Loucy (cell line): ENCODE data around the gene DPF3.

ENCODE experiments used
- H2AFZ ChIP-seq: fragments of 200-600 bp; sonication (generic); 2 replicates; pipeline ENCODE4 v1.6.0; 2016; ENCODE audit warnings: antibody characterized with exemption, mild to moderate bottlenecking, low read length, moderate library complexity
- H3F3A ChIP-seq: fragments of 200-600 bp; 2 replicates; pipeline ENCODE4 v1.6.0; 2016; ENCODE audit warnings: antibody characterized with exemption, low read depth, mild to moderate bottlenecking
- H3K27me3 ChIP-seq: fragments of 200-600 bp; sonication (generic); 2 replicates; pipeline ENCODE4 v1.6.1; 2014; ENCODE audit warnings: low read length, mild to moderate bottlenecking; ENCODE audit not compliant: insufficient read depth, poor library complexity, severe bottlenecking
- H3K36me3 ChIP-seq: fragments of 200-600 bp; sonication (generic); 2 replicates; pipeline ENCODE4 v1.6.1; 2016; ENCODE audit warnings: low read length; ENCODE audit not compliant: insufficient read depth
- H3K4me1 ChIP-seq: fragments of 200-600 bp; sonication (generic); 2 replicates; pipeline ENCODE4 v1.5.1; 2014; ENCODE audit warnings: low read length, mild to moderate bottlenecking; ENCODE audit not compliant: insufficient read depth, poor library complexity, severe bottlenecking
- H3K4me2 ChIP-seq: fragments of 200-600 bp; sonication (generic); 2 replicates; pipeline ENCODE4 v1.6.0; 2014; ENCODE audit warnings: antibody characterized with exemption, low read length, low read depth, mild to moderate bottlenecking; ENCODE audit not compliant: poor library complexity, severe bottlenecking
- H3K4me3 ChIP-seq: fragments of 200-600 bp; sonication (generic); 2 replicates; pipeline ENCODE4 v1.5.1; 2014; ENCODE audit warnings: low read length, mild to moderate bottlenecking, mixed read lengths; ENCODE audit not compliant: poor library complexity, severe bottlenecking
- H3K79me2 ChIP-seq: fragments of 200-600 bp; sonication (generic); 2 replicates; pipeline ENCODE4 v1.6.1; 2014; ENCODE audit warnings: low read length; ENCODE audit not compliant: insufficient read depth
- H3K9ac ChIP-seq: fragments of 200-600 bp; sonication (generic); 2 replicates; pipeline ENCODE4 v1.6.0; 2014; ENCODE audit warnings: mild to moderate bottlenecking, low read depth, low read length, moderate library complexity; ENCODE audit not compliant: poor library complexity, severe bottlenecking
- H3K9me2 ChIP-seq: fragments of 200-600 bp; sonication (generic); replicated peaks from 2 replicates; pipeline ENCODE4 v1.6.1; 2016; ENCODE audit warnings: low read depth, low read length, mixed read lengths
- H3K9me3 ChIP-seq: fragments of 200-600 bp; sonication (generic); 2 replicates; pipeline ENCODE4 v1.6.1; 2014; ENCODE audit warnings: mild to moderate bottlenecking, antibody characterized with exemption, low read length, low read depth; ENCODE audit not compliant: insufficient read depth
- H4K20me1 ChIP-seq: fragments of 200-600 bp; sonication (generic); 2 replicates; pipeline ENCODE4 v1.6.0; 2014; ENCODE audit warnings: antibody characterized with exemption, low read length, mild to moderate bottlenecking; ENCODE audit not compliant: insufficient read depth, poor library complexity, severe bottlenecking
- CTCF ChIP-seq: fragments of 200-600 bp; sonication (generic); conservative IDR thresholded peaks from 2 replicates; pipeline ENCODE4 v1.5.1; 2014; ENCODE audit warnings: mild to moderate bottlenecking, antibody characterized with exemption, low read length
- EZH2phosphoT487 ChIP-seq: fragments of 200-600 bp; IDR thresholded peaks from 2 replicates; pipeline ENCODE4 v1.6.1; 2018; ENCODE audit warnings: antibody characterized with exemption, mild to moderate bottlenecking, moderate library complexity, borderline replicate concordance

Gene DPF3

GRCh38 chr14:72926292-72927028, 32.6 kb upstream of the DPF3 start, which contains the start of gene DCAF4:
Gene DCAF4 (plus strand): TSS chr14:72926464. CDS start chr14:72937979, 11,515 bp downstream.
- TF ChIP-seq CTCF (no peak), EZH2phosphoT487 (no peak)
- peak within 1 kb of the TSS; percentile 95 for H3K4me3 ChIP-seq
- H3K27me3 ChIP-seq, result no peaks in the 10 kb centered on the region
- H3K4me2 ChIP-seq, result peak within 1 kb of the TSS; percentile 90
- no peaks in the 10 kb centered on the region for H3F3A ChIP-seq
- no peaks in the 10 kb centered on the region for H3K79me2 ChIP-seq
- H3K4me1 ChIP-seq, result peaks cover 6% of the 10 kb centered on the region
- peak within 1 kb of the TSS; percentile 68 for H3K9ac ChIP-seq
- H3K36me3 ChIP-seq, result no peaks in the 10 kb centered on the region
- no peaks in the 10 kb centered on the region for H3K9me2 ChIP-seq
- no peaks in the 10 kb centered on the region for H3K9me3 ChIP-seq
- peak within 1 kb of the TSS; percentile 98 for H2AFZ ChIP-seq
- no peaks in the 10 kb centered on the region for H4K20me1 ChIP-seq

DNA sequence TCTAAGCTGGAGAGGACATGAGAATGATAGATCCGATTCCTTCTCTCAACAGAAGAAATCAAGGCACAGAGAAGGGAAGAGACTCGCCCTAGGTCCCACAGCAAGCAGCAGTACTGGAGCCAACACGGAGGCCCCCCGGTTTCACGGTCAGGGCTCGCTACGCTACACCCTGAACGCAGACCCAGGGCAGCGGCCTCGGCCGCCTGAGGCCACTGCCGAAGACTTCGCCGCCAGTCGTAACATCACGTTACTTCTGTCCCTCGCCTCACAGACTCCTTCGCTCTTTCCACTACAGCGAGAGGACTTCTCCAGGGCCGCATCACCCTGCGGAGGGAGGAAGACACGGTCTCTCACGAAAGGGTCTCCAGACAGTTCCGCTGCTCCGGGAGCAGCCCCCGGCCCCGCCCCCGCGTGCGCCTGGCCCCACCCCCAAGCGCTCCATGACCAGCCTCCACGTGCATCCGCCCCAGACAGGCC, 32.0 kb upstream of the DPF3 start:
- Histone ChIP-seq H3K9me2 (no peaks in the 10 kb centered on the region), H2AFZ (peak overlapping the region; percentile 78), H3K4me1 (peaks cover 6% of the 10 kb centered on the region), H3K4me2 (peak overlapping the region; percentile 90), H3K79me2 (no peaks in the 10 kb centered on the region), H3K9me3 (no peaks in the 10 kb centered on the region), H3K36me3 (no peaks in the 10 kb centered on the region), H3F3A (no peaks in the 10 kb centered on the region), H3K9ac (no peak overlapping the region), H3K4me3 (peak overlapping the region; percentile 95), H3K27me3 (no peaks in the 10 kb centered on the region), H4K20me1 (no peaks in the 10 kb centered on the region)
- no peak for TF ChIP-seq CTCF
- no peak for TF ChIP-seq EZH2phosphoT487

DNA sequence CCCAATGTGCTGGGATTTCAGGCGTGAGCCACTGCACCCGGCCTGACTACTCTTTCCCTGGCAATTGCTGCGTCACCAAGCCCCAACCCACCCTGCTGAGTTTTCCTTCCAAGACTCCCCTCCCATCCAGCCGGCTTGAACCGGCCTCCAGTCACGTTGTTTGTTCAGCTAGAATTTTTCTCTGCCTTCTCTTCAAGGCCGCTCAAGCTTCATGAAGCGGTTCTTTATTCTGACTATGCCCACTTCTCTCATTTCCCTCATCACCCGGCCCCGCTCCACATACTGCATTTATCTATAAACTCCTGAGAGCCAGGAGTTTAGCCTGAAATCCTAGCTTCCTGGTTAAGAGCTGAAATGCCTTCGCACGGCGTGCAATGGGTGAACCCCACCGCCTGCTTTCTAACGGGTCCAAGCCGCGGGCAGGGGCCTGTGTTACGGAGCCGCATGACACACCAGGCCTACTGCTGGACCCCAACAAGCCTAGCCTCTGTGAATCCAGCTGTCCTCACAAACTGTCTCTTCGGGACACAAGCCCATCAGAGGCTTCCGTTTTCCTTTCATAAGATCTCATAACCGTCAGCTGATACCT, 31.4 kb upstream of the DPF3 start:
- H3K4me1 ChIP-seq, result peaks cover 6% of the 10 kb centered on the region
- no peaks in the 10 kb centered on the region for H3K9me2 ChIP-seq
- peak overlapping the region; percentile 90 for H3K4me2 ChIP-seq
- no peaks in the 10 kb centered on the region for H3F3A ChIP-seq
- H3K79me2 ChIP-seq, result no peaks in the 10 kb centered on the region
- H2AFZ ChIP-seq, result peak overlapping the region; percentile 78
- TF ChIP-seq EZH2phosphoT487, result no peak
- no peak for TF ChIP-seq CTCF
- no peaks in the 10 kb centered on the region for H3K9me3 ChIP-seq
- peak overlapping the region; percentile 95 for H3K4me3 ChIP-seq
- no peaks in the 10 kb centered on the region for H4K20me1 ChIP-seq
- no peak overlapping the region for H3K9ac ChIP-seq
- H3K27me3 ChIP-seq, result no peaks in the 10 kb centered on the region
- H3K36me3 ChIP-seq, result no peaks in the 10 kb centered on the region
